ENCODE results near the gene RETREG1. TPM values are rescaled to one million over a fixed set of nuclear protein-coding genes. Genes with fewer than 3 reads are reported as not detected.

RETREG1 gene
- total and polyA plus RNA-seq, 2 of the 13 experiments (the other 11 are each of a cell fraction or from before 2014, with no cell fraction given) = 0.07 TPM; not detected in 1

DNA sequence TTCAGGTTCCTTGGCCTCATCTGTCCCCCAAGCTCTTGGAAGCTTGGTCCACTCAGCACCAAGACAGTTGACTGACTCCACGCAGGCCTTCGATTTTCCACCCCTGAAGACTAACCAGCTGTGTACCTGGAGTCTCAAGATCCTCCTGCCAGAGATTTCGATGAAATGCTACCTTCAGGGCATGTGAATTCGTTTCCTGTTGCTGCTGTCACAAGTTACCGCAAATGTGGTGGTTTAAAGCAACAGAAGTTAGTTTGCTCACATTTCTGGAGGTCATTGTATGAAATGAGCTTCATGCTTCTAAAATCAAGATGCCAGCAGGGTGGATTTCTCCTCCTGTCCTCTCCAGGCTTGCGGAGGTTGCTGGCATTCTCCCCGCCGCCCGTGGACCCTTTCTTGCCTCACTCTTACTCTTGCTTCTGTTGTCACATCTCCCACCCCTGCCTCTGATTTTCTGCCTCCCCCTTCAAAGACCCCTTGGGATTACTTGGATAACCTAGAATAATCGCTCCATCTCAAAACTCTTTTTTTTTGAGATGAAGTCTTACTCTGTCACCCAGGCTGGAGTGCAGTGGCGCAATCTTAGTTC is 27.6 kb upstream of the RETREG1 start:
- intact Hi-C loops (cut with micrococcal nuclease; ENCODE audit: unreplicated experiment) (no loop called here), in situ Hi-C loops (cut with HindIII; ENCODE audit: extremely low pct_ligation_motif_present, low pct_unique_long_range_greater_than_20kb) (no loop called here)
- no peak for ATAC-seq
- H3K9ac ChIP-seq (ENCODE audit: insufficient read depth, low read depth, low read length) = no peak overlapping the region
- FAIRE-seq = no peak
- H3K36me3 ChIP-seq (replicated peaks in 1 of 2; ENCODE audit: control insufficient read depth in 1 of 2, insufficient read depth in 2 of 2, low read length in 2 of 2) = no peaks in the 10 kb centered on the region
- H3K4me1 ChIP-seq (ENCODE audit: insufficient read depth, low read length) = no peaks in the 10 kb centered on the region
- H3K4me2 ChIP-seq (ENCODE audit: low read depth, low read length) = no peak overlapping the region
- 45% methylated on average over 10 of the region's 11 CpGs for WGBS (ENCODE audit: low lambda C conversion rate)
- no peaks in the 10 kb centered on the region for H3K9me3 ChIP-seq (ENCODE audit: low read length)
- no peaks in the 10 kb centered on the region for H3K79me2 ChIP-seq (ENCODE audit: insufficient read depth, low read length)
- POLR2A ChIA-PET = no interaction called here
- DNase-seq (ENCODE audit: low spot score) = no peak
- no TSS peak for BruUV-seq (replicated peaks)
- no peaks in the 10 kb centered on the region for H4K20me1 ChIP-seq (ENCODE audit: insufficient read depth, low read length)
- no peak overlapping the region for H2AFZ ChIP-seq (ENCODE audit: low read length)
- TF ChIP-seq SMYD3 (CRISPR knock-in tag; IDR thresholded peaks at IDR 0.05) = no peak
- TF ChIP-seq PCBP1 (IDR thresholded peaks at IDR 0.05; ENCODE audit: borderline replicate concordance, low read depth, low read length) = no peak
- TF ChIP-seq PTBP1 (IDR thresholded peaks at IDR 0.05; ENCODE audit: low read depth, low read length, poor library complexity, severe bottlenecking) = no peak
- TF ChIP-seq DNMT3B (CRISPR knock-in tag; conservative IDR thresholded peaks at IDR 0.05) = no peak
- TF ChIP-seq HOXA7 (CRISPR knock-in tag; IDR thresholded peaks at IDR 0.05) = no peak
- TF ChIP-seq ZNF17 (CRISPR knock-in tag; IDR thresholded peaks at IDR 0.05) = no peak
- no peak for TF ChIP-seq MATR3 (CRISPR knock-in tag; IDR thresholded peaks at IDR 0.05)
- TF ChIP-seq ETV5 (CRISPR knock-in tag; IDR thresholded peaks at IDR 0.05; ENCODE audit: borderline replicate concordance) = no peak
- TF ChIP-seq KDM5A (IDR thresholded peaks at IDR 0.05; ENCODE audit: borderline replicate concordance, low read length) = no peak
- TF ChIP-seq, protein P1, sequence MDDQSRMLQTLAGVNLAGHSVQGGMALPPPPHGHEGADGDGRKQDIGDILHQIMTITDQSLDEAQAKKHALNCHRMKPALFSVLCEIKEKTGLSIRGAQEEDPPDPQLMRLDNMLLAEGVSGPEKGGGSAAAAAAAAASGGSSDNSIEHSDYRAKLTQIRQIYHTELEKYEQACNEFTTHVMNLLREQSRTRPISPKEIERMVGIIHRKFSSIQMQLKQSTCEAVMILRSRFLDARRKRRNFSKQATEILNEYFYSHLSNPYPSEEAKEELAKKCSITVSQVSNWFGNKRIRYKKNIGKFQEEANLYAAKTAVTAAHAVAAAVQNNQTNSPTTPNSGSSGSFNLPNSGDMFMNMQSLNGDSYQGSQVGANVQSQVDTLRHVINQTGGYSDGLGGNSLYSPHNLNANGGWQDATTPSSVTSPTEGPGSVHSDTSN (CRISPR knock-in tag; IDR thresholded peaks at IDR 0.05; ENCODE audit: borderline replicate concordance) = no peak
- TF ChIP-seq CEBPB (IDR thresholded peaks at IDR 0.05; ENCODE audit: borderline replicate concordance, low read depth, low read length) = no peak
- TF ChIP-seq, protein P2, sequence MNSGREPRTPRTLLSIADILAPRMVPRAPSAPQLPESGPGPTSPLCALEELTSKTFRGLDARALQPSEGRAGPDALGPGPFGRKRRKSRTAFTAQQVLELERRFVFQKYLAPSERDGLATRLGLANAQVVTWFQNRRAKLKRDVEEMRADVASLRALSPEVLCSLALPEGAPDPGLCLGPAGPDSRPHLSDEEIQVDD (CRISPR knock-in tag; IDR thresholded peaks at IDR 0.05; ENCODE audit: borderline replicate concordance) = no peak
- TF ChIP-seq POGZ (CRISPR knock-in tag; IDR thresholded peaks at IDR 0.05) = no peak
- no peak for TF ChIP-seq SAFB2 (CRISPR knock-in tag; IDR thresholded peaks at IDR 0.05; ENCODE audit: borderline replicate concordance, low read depth)
- no peak overlapping the region for H3K4me3 ChIP-seq (replicated peaks in 1 of 3; ENCODE audit: insufficient read depth in 1 of 3, low read depth in 2 of 3, low read length in 3 of 3)
- H3K27me3 ChIP-seq (ENCODE audit: control insufficient read depth in 1 of 2, insufficient read depth in 2 of 2, low read length in 2 of 2) = peaks cover 0 to 15% of the 10 kb centered on the region in 2 experiments; a peak in 1 of 5 replicates
- CTCF ChIA-PET (ENCODE audit: low intra/inter-chr PET ratio, low total read pairs) = no interaction called here
- no peak overlapping the region for H3K27ac ChIP-seq (ENCODE audit: extremely low read length, insufficient read depth, low read length)

Measured in HepG2 (cell line).